MM.1S (cell line): ENCODE data around the gene SPAG7.

Experiments used
- CTCF ChIP-seq: fragments of 300-600 bp; sonication (generic); IDR thresholded peaks from 2 replicates; pipeline ENCODE4 v1.5.1; 2016; ENCODE audit warnings: antibody characterized with exemption, low read length, mixed read lengths
- EZH2 ChIP-seq: fragments of 300-600 bp; sonication (generic); optimal IDR thresholded peaks from 2 replicates; pipeline ENCODE3; 2017; ENCODE audit warnings: low read depth, mild to moderate bottlenecking, antibody characterized with exemption, low read length, mixed read lengths
- EZH2phosphoT487 ChIP-seq: fragments of 300-600 bp; sonication (generic); IDR thresholded peaks from 2 replicates; pipeline ENCODE4 v1.6.1; 2018; ENCODE audit warnings: antibody characterized with exemption, low read length

- TF ChIP-seq CTCF (no peak), EZH2 (no peak), EZH2phosphoT487 (no peak)
These were observed 23.5 kb downstream of the SPAG7 start for GRCh38 chr17:4944163-4944553.
